NT2/D1 (cell line): ENCODE results near the gene KRT15.

Experiments used
- DNase-seq: peaks from one replicate; pipeline ENCODE4 v3.0.0-alpha.2; 2011; ENCODE audit warnings: low read depth, low spot score
- H3K27me3 ChIP-seq: 2 replicates; pipeline ENCODE4 v1.6.0; 2011; ENCODE audit warnings: mild to moderate bottlenecking; ENCODE audit not compliant: insufficient read length, insufficient read depth
- H3K36me3 ChIP-seq: 2 replicates; pipeline ENCODE4 v1.6.1; 2011; ENCODE audit warnings: mild to moderate bottlenecking, low read length, mixed read lengths; ENCODE audit not compliant: insufficient read depth, insufficient read length
- H3K4me1 ChIP-seq: 2 replicates; pipeline ENCODE4 v1.5.1; 2011; ENCODE audit not compliant: insufficient read depth, insufficient read length
- H3K4me3 ChIP-seq: 2 replicates; pipeline ENCODE4 v1.5.1; 2011; ENCODE audit warnings: low read depth; ENCODE audit not compliant: insufficient read length
- H3K9ac ChIP-seq: 2 replicates; pipeline ENCODE4 v1.6.0; 2011; ENCODE audit warnings: low read depth; ENCODE audit not compliant: insufficient read length
- H3K9me3 ChIP-seq: 2 replicates; pipeline ENCODE4 v1.5.1; 2011; ENCODE audit warnings: mild to moderate bottlenecking, low read length; ENCODE audit not compliant: insufficient read depth
- SUZ12 ChIP-seq: IDR thresholded peaks from 2 replicates; pipeline ENCODE4 v1.6.1; 2011; ENCODE audit not compliant: insufficient read length, insufficient read depth; ENCODE audit errors: extremely low read depth
- YY1 ChIP-seq: IDR thresholded peaks from 2 replicates; pipeline ENCODE4 v1.6.1; 2011; ENCODE audit not compliant: insufficient read length, insufficient read depth
- ZNF274 ChIP-seq: IDR thresholded peaks from 2 replicates; pipeline ENCODE4 v1.6.1; 2011; ENCODE audit warnings: mild to moderate bottlenecking, low read depth, low read length

KRT15 gene

GRCh38 chr17:41500131-41500911 is 18.4 kb downstream of the KRT15 start:
- peak overlapping the region; percentile 0 for H3K9ac ChIP-seq
- H3K9me3 ChIP-seq: no peaks in the 10 kb centered on the region
- no peaks in the 10 kb centered on the region for H3K36me3 ChIP-seq
- peaks cover 3% of the 10 kb centered on the region for H3K27me3 ChIP-seq
- H3K4me3 ChIP-seq: no peak overlapping the region
- no peak for TF ChIP-seq ZNF274
- DNase-seq: no peak
- H3K4me1 ChIP-seq: peaks cover 35% of the 10 kb centered on the region

- Histone ChIP-seq H3K9me3 (no peaks in the 10 kb centered on the region), H3K9ac (no peak overlapping the region), H3K4me1 (peaks cover 35% of the 10 kb centered on the region), H3K36me3 (no peaks in the 10 kb centered on the region), H3K27me3 (peaks cover 3% of the 10 kb centered on the region), H3K4me3 (no peak overlapping the region)
- TF ChIP-seq YY1: no peak
- TF ChIP-seq SUZ12: no peak
- DNase-seq: no peak
These were observed 19.0 kb downstream of the KRT15 start for GRCh38 chr17:41499714-41500113.

GRCh38 chr17:41498276-41498675 is 20.4 kb downstream of the KRT15 start:
- TF ChIP-seq SUZ12 (no peak), YY1 (no peak), ZNF274 (no peak)
- H3K27me3 ChIP-seq: peaks cover 3% of the 10 kb centered on the region
- no peaks in the 10 kb centered on the region for H3K9me3 ChIP-seq
- DNase-seq: no peak
- H3K4me3 ChIP-seq: no peak overlapping the region
- no peaks in the 10 kb centered on the region for H3K36me3 ChIP-seq
- no peak overlapping the region for H3K9ac ChIP-seq
- H3K4me1 ChIP-seq: peaks cover 37% of the 10 kb centered on the region

GRCh38 chr17:41496803-41497484 is 21.7 kb downstream of the KRT15 start:
- H3K27me3 ChIP-seq: peaks cover 3% of the 10 kb centered on the region
- TF ChIP-seq YY1 (no peak), ZNF274 (no peak), SUZ12 (no peak)

GRCh38 chr17:41494524-41494923 is 24.2 kb downstream of the KRT15 start:
- H3K4me1 ChIP-seq: peaks cover 18% of the 10 kb centered on the region
- peaks cover 2% of the 10 kb centered on the region for H3K27me3 ChIP-seq
- no peak overlapping the region for H3K9ac ChIP-seq
- DNase-seq: no peak
- TF ChIP-seq SUZ12 (no peak), YY1 (no peak), ZNF274 (no peak)
- H3K9me3 ChIP-seq: no peaks in the 10 kb centered on the region
- no peaks in the 10 kb centered on the region for H3K36me3 ChIP-seq
- H3K4me3 ChIP-seq: no peak overlapping the region

More at GRCh38 chr17:41496803-41497484, 21.7 kb downstream of the KRT15 start:
- Histone ChIP-seq H3K4me3 (no peak overlapping the region), H3K36me3 (no peaks in the 10 kb centered on the region), H3K9ac (no peak overlapping the region), H3K9me3 (no peaks in the 10 kb centered on the region), H3K4me1 (peaks cover 37% of the 10 kb centered on the region)
- DNase-seq: peak; percentile 38

GRCh38 chr17:41492771-41493170 is 25.9 kb downstream of the KRT15 start:
- no peak for TF ChIP-seq SUZ12
- TF ChIP-seq YY1: no peak
- TF ChIP-seq ZNF274: no peak
- no peaks in the 10 kb centered on the region for H3K36me3 ChIP-seq
- no peak overlapping the region for H3K9ac ChIP-seq
- no peak for DNase-seq
- no peak overlapping the region for H3K4me3 ChIP-seq
- H3K9me3 ChIP-seq: no peaks in the 10 kb centered on the region
- peaks cover 10% of the 10 kb centered on the region for H3K4me1 ChIP-seq
- H3K27me3 ChIP-seq: no peaks in the 10 kb centered on the region

GRCh38 chr17:41492351-41492750 is 26.3 kb downstream of the KRT15 start:
- TF ChIP-seq ZNF274: no peak
- TF ChIP-seq YY1: no peak
- no peak for TF ChIP-seq SUZ12
- no peak for DNase-seq
- peaks cover 10% of the 10 kb centered on the region for H3K4me1 ChIP-seq
- H3K36me3 ChIP-seq: no peaks in the 10 kb centered on the region
- no peak overlapping the region for H3K4me3 ChIP-seq
- no peaks in the 10 kb centered on the region for H3K9me3 ChIP-seq
- H3K27me3 ChIP-seq: no peaks in the 10 kb centered on the region
- H3K9ac ChIP-seq: no peak overlapping the region
